HG03378 (cell line): ENCODE data around the gene PUM2.
"Not testable (repeated sequence)": the region's sequence is repeated elsewhere in the genome, so short reads cannot be mapped to it uniquely, and the experiment has no call there.

Source experiments
- ATAC-seq: cut with Tn5 transposase; IDR thresholded peaks from one replicate; pipeline ENCODE4 v1.9.1; 2021; ENCODE audit warnings: mild to moderate bottlenecking, moderate library complexity; ENCODE audit not compliant: unreplicated experiment

Gene PUM2, protein sequence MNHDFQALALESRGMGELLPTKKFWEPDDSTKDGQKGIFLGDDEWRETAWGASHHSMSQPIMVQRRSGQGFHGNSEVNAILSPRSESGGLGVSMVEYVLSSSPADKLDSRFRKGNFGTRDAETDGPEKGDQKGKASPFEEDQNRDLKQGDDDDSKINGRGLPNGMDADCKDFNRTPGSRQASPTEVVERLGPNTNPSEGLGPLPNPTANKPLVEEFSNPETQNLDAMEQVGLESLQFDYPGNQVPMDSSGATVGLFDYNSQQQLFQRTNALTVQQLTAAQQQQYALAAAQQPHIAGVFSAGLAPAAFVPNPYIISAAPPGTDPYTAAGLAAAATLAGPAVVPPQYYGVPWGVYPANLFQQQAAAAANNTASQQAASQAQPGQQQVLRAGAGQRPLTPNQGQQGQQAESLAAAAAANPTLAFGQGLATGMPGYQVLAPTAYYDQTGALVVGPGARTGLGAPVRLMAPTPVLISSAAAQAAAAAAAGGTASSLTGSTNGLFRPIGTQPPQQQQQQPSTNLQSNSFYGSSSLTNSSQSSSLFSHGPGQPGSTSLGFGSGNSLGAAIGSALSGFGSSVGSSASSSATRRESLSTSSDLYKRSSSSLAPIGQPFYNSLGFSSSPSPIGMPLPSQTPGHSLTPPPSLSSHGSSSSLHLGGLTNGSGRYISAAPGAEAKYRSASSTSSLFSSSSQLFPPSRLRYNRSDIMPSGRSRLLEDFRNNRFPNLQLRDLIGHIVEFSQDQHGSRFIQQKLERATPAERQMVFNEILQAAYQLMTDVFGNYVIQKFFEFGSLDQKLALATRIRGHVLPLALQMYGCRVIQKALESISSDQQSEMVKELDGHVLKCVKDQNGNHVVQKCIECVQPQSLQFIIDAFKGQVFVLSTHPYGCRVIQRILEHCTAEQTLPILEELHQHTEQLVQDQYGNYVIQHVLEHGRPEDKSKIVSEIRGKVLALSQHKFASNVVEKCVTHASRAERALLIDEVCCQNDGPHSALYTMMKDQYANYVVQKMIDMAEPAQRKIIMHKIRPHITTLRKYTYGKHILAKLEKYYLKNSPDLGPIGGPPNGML

DNA sequence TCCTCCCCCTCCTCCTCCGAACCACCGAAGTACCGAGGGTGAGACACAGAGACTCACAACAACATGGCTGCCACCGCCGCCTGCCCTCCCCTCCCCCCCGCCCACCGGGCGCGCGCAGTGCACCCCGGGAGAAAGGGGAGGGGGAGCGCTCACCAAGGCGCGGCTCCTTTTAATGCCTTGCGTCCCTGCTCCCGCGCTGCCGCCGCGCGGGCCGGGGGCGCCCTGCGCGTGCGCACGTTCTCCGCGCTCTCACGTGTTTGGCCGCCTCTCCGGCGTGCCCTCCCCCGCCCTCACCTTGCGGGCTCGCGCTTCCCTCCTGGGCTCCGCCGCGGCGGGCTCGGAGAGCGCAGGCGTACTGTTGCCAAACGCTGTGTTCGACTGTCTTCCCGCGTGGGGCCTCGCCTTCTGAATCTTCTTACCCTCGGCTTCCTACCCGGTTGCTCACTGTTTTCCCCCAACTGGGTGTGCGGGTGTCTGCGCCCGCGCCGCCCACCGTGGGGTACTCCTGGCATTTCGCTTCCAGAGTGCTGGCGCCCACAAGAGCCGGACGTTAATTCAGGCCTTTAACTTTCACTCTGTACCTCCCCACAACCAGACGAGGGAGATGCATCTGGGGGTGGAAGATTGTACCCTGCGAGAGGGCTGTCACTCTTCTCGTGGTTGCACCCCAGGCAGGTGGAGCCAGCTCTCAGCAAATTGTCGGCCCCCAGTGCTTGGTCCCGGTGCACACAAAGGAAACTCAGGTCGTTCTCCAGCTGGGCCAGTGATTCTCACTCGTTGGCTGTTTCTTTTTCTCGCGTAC is at the start of gene PUM2:
Gene PUM2, minus strand, starts transcription at position 92 of the 802 bp plus-strand sequence. CDS start 23,484 bp downstream, outside the sequence.
- peak; percentile 75 for ATAC-seq

DNA sequence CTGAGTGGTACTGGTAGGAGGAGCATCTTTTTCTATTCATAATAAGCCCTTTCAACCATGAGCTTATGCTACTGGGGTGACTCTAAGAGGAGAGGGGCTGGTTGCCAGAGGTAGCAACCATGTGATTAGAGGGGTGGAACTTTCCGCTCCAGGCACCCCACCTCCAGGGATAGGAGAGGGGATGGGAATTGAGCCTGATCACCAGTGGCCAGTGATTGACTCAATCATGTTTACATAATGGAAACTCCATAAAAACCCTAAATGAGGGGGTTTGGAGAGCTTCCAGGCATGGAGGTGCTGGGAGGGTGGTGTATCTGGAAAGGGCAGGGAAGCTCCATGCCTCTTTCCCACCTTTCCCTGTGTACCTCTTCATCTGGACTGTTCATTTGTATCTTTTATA is 49.7 kb upstream of the PUM2 start:
- no peak for ATAC-seq

DNA sequence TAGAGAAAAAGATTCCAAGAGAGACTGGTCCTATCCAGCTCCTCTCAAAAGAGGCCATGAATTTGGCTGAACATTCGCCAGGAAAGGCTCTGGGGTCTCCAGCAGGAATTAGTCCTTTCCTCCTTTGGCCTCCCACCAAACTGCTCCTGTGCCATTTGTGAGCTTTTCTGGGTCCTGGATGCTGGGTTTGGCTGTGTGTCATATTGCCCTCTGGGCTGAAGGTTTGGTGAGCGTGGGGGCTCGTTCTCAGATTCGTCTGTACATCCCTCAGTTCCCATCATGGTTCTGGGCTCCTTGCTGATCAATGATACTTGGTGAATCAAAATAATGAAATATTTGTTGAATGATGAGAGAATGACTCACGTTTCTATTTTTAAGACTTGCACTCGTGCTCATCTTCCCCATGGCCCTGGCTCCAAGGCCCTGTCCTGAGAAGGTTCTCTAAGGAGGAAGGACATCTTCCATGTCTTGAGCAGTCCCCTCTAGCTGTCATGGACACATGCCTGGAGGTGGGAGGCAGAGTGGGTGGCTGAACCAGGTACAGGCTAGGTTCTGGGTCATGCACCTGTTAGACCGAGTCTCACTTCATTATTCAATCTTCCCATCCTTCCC is 48.4 kb upstream of the PUM2 start:
- ATAC-seq = no peak

DNA sequence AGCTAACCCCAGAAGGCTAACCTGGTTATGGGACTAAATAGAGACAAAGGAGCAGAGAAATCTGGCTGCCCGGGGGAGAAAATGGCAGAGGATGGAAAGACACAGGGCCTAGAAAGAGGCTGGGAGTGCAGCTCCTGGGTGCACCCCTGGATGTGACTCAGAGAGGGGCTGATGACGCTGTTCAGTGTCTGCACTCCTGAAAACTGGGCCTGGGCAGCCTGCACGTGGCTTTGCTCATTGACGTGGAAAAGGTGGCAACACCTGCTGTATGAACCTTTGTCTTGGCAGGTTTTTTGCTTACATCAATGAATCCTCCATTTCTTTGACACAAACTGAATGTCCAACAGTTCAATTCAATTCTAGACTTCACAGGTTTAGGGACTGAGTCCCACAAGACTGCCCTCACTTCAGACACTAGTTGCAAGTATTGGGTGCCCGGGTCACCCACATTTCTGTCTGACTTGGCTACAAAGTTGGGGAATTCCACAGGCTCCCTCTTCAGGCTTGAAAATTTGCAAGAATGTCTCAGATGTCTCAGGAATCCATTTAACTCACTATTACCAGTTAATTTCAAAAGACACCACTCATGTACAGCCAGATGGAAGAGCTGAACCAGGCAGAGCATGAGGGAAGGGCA is 47.3 kb upstream of the PUM2 start:
- no peak for ATAC-seq

DNA sequence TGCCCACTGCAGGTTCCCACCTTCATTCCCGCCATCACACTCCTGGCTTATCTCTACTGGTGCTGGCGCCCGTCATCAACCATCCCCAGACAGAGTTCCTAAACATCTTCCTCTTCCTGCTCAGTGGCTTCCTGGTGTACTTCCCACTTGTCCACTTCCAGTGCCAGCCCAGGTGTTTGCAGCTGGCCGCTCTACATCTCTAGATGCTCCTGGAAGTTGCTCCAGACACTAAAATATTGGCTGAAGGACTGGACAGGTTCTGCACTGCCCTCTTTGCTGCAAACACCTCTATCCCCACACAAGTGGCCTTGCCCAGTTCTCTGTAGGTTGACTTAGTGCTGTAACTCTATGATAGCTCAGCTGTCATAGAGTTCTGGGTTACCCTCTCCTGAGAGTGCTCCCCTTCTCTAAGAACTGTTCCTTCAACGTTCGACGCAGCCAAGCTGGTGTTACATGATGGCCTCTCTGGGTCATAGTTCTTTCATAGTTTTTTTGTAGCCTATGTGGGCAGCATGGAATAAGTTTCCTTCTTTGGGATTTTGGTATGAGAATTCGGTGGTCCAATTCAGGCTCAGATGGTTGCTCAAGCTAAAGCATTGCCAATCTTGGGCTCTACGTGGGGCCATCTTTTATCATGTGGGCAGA is 45.8 kb upstream of the PUM2 start:
- no peak for ATAC-seq

DNA sequence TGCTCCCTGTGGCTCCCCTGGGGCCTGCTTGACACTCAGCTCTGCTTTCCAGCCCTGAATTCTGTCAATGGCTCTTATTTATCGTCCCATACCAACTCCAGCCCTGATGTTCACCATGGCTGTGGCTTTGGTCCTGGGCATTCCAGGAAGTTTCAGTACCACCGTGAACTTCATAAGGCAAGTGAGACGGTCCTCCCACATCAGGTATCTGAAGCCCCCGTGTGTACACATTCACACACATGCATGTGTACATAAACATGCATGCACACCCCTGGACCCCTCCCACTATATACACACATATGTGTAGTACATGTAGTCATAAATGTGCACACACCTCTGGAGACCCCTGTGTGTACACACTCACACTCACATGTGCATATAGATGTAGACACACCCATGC is 43.3 kb upstream of the PUM2 start:
- no peak for ATAC-seq

DNA sequence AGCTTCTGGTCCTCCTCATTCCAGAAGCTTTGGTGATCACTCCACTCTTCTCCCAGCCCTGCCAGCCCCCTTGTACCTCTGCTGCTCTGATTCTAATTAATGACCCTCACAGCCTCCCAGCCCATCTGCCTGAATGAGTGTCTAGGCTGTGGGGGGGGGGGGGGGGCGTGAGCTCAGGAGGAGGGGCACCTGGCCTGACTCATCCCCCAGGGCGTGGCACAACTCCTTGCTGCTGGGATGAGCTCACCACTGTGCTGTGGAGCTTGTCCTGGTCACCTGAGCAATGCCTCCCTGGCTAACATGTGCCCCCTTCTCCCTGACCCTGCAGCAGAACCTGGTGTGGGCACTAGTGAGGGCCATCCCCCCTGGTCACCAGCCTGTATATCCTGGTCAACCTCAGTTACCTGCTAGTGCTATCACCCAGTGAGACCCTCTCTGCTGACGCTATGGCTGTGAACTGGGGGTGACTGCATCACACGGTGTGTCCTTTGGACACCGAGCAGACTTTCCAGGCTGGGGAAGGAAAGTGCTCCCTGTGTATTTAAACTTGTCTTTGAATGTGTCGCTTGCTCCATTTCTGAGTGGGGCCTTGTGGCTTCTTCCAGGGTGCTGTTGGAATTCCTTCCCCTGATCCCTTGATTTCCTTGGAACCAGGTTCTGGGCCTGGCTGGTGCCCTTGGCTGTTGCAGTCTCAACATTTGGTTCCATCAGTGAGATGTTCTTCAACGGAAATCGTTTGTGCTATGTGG is 41.5 kb upstream of the PUM2 start:
- ATAC-seq = no peak

DNA sequence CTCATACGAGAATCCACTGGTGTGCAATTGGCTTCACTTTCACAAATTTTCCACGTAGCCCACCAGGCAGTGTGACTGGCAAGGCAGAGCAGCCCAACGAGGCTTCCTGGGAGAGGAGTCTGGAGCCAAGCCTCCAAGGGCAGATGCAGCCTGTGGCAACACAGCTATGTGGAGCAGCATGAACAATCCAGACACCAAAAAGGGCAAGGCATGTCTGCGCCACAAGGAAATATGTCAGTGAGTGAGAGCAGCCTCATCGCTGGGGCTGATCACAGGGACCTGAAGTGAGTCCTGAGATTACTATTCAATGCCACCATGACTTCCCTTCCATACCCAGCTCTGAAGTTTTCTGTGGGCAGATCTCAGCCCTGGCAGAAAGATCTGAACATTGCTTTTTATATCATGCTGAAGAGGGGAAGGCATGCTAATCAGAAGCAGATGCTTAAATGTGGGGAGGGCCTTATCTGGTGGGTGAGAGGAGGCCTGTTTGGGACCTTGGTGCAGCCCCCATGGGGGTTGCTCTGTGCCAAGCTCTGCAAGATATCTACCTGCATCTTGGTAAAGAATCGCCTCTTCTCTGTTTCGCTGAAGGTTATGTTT is 40.0 kb upstream of the PUM2 start:
- ATAC-seq = no peak

DNA sequence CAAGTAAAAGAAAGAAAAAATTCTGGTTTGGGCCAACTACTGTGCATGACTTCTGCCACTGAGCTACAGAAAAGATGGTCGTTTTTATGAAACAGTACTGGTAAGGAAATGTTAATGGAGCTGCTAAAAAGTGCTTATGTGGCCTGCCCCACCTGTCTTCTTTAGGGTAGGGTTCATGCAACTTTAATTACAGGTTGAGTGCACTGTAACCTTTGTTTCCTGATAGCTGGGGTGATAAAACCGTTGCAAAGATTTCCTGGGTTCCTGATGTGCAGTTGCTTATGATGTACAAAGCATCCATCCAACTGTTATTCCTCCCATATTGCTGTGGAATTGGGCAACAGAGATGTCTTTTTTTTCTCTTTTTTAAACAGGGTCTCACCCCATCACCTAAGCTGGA is 34.3 kb upstream of the PUM2 start:
- ATAC-seq = no peak

DNA sequence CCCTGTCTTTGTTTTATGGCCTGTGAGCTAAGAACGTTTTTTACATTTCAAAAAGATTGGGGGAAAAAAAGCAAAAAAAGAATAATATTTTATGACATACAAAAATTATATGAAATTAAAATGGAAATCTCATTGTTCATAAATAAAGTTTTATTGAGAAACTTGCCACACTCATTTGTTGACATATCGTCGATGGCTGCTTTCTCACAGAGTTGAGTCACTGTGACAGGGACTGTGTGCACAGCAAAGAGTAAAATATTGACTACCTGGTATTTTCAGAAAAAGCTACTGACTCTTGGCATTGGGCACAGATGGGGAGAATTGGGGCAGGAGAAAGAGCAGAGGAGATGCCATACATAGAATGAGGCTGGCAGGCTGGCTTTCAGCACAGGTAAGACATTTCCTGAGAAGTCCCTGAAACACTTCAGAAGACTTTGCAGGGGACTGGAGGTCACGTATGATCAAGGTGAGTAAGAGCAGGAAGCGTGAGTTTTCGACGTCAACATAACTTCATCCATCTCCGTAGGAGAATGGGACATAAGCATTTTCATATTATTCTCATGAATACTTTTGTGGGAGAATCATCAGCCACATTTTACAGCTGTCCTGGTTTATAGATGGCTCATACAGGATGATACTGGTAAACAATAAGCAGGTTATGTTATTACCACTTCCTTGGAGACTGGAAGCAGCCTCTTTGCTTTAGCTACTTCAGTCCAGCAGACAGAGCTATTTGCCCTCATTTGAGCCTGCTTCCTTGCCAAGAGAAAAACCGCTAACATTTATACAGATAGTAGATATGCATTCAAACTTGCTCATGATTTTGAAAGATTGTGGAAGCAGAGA is 32.5 kb upstream of the PUM2 start:
- no peak for ATAC-seq

DNA sequence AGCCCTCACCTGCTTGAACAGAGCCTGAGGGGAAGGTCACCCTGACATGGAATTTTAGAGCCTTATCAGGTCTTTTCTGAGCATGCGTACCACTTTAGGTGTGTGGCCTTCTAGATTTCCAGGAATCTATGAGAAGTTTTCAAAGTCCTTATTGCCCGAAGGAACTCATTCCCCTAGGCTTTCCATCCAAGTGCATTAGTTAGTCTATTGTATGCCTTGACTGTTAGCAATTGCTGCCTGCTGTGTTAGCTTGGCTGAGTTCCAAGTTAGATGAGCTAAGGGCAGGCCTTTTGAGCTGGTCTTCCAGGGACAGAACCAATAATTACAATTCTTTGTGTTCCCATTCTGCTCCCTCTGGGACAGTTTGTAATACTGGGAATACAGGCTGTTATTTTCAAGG is 30.8 kb upstream of the PUM2 start:
- ATAC-seq = no peak

DNA sequence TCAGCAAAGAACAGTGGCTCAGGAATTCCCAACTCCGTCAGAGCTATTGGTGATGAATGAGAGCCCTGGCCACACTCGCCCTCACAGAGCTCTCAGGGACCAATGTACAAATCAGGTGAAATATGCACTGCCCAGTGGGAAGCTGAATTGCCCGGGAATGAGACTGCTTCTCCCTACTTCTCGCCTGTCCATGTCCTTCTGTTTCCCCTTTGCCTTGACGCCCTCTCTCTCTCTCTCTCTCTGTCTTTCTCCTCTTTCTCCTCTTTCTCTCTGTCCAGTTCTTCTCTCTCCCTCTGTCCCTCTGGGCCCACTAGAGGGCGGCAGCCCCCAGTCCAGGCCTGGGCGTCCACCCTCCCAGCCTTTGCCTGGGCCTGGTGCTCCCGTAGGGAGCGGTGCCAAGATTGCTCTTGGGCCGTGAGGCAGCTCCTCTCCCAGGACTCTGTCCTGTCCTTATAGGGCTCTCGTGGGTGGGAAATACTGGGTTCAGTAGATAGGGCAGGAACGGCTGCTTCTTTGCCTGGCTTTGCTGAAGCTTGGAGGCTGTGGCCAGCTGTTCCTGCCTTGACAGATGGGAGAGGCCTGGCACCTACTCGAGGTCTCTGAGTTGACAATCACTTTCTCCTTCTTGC is 28.4 kb upstream of the PUM2 start:
- no peak for ATAC-seq

DNA sequence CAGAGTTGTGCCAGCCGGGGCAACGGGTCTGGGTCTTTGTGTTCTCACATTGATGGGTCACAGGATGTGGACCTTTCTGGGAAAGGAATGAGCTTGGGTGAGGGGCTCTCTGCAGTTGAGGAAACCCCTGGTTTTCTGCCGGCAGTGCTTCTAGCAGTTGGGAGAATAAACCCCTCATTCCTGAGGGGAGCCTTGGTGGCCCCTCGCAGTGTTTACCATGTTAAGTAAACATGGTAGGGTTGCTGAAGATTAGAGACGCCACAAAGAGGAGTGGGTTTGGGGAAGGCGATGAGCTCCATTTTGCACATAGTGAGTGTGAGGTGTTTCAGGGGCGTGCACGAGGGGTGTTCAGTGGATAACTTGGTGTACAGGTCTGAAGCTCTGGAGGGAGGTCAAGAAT is 27.7 kb upstream of the PUM2 start:
- ATAC-seq = no peak

DNA sequence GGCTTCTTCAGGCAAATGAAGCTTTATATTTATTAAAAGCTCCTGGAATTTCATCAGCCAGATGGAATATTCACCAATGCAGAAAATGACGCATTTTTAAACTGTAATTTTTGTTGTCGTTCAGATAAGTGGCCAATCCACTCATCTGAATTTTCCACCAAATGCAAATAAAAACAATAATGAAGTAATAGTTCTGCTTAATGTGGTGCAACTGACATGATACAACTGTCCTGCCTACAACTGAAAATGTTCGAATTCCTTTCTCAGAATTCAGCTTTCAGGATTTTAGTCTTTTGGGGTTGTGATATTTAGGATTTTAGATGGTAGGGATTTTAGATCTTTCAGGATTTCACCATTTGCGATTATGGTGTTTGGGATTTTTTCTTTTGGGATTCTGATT is 27.1 kb upstream of the PUM2 start:
- no peak for ATAC-seq

DNA sequence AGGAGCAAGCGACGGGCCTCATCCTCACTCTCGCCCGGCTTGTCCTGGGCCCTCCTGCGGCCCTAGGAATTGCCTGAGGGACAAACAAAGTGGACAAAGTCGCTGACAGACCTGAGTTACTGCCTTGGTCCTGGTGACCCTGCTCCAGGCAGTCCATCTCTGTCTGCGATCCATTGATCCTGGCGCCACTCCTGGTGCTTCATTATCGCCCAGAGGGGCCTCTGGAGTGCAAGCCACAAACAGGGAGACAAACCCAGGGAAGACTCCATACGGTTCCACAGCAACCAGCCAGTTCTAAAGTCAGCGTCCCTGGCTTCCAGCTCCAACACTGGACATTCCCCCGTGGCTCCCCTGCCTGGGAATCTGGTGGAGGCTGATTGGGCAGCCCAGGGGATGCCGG is 24.3 kb upstream of the PUM2 start:
- not testable (repeated sequence) for ATAC-seq

DNA sequence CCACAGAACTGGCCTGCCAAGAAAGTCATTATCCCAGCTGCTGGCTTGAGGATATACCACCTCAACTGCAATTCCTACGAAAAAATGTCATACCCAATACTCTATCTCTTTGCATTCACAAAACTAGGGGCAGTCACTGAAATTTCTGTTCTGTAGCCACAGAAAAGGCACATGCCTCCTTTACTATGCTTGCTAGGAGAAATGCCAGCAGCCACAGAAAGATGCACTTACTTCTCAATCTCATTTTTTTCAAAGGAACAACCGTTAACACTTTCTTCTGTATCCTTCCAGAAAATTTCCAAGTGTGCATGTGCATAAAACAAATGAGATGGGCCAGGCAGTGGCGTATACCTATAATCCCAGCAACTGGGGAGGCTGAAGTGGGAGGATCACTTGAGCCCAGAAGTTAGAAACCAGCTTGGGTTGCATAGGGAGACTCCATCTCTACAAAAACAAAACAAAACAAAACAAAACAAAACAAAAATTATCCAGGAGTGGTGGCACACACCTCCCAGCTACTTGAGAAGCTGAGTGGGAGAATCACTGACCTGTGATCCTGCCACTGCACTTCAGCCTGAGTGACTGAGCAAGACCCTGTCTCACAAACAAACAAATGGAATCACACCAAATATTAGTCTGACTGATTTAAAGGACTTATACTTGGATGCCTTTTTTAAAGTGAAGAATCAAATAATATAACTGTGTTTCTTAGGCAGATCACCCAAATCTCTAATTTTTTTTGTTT is 22.4 kb upstream of the PUM2 start:
- ATAC-seq = no peak
